ENCODE results near the gene CCND3.

GRCh38 chr6:41970436-41970846 lies 28.8 kb upstream of the CCND3 start:
- TF ChIP-seq CTCF (IDR thresholded peaks at IDR 0.05; ENCODE audit: poor library complexity), result no peak
- TF ChIP-seq EZH2 (IDR thresholded peaks at IDR 0.05; ENCODE audit: borderline replicate concordance), result no peak
- no peak for TF ChIP-seq EZH2phosphoT487 (IDR thresholded peaks at IDR 0.05; ENCODE audit: low read depth, severe bottlenecking, unreplicated experiment)

Measured in hepatocyte (in vitro differentiated cells).